GM19372 (cell line): ENCODE measurements around the gene SOX15.
"Not testable (repeated sequence)": the region's sequence is repeated elsewhere in the genome, so short reads cannot be mapped to it uniquely, and the experiment has no call there.

ENCODE experiments used
- ATAC-seq: cut with Tn5 transposase; IDR thresholded peaks from one replicate; pipeline ENCODE4 v1.9.1; 2021; ENCODE audit warnings: mild to moderate bottlenecking, low read depth, moderate library complexity; ENCODE audit not compliant: unreplicated experiment

SOX15 gene

GRCh38 chr17:7611635-7612293 lies 21.9 kb upstream of the SOX15 start:
- no peak for ATAC-seq

GRCh38 chr17:7610641-7611040 lies 20.7 kb upstream of the SOX15 start:
- no peak for ATAC-seq

DNA sequence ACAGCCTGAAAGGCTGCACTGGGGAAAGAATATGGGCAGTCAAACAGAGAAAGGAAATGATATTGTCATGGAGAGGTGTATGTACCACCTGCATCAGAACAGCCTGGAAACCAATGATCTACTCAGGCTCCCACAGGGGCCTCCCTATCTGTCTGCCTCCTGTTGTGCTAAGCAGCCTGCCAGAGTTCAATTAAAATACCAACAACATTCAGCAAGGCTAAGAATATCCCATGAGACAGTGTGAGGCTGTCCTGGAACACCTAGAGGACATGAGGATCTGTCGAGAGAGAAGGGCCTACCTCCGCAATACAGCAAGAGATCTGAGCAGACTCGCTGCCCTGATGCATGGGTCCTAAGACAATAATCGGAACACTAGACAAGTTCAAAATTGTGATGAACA lies 16.4 kb upstream of the SOX15 start:
- no peak for ATAC-seq

DNA sequence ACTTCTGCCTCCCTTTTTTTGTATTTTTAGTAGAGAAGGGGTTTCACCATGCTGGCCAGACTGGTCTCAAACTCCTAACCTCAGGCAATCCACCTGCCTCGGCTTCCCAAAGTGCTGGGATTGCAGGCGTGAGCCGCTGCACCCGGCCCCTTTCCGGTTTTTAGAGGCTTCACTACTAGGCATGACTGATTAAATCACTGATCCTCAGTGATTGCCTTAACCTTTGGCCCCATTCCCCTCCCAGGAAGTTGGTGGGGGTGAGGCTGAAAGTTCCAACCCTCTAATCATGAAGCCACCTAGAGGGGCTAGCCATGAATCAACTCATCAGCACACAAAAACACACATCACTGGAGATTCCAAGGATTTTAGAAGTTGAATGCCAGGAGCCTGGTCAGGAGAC lies 7.7 kb upstream of the SOX15 start:
- not testable (repeated sequence) for ATAC-seq

DNA sequence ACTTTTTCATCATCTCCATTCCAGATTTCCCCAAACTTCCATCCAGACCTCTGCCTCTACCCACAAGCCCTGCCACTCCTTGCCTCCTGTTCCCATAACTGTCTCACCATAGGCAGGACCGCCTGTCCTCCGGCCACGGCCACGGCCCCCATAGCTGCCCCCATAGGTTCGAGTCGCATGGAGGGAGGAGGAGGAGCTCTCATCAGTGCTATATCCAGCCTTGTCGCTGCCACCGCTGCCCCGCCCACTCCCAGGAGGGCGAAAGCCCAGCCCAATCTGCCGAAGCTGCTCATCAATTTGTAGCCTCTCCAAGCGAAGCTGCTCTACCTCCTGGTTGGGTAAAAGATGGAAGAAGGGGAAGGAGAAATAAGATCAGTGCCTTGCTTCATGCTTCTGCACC lies 3.4 kb upstream of the SOX15 start:
- ATAC-seq: no peak

- no peak for ATAC-seq
Measured at GRCh38 chr17:7592422-7593021, 2.6 kb upstream of the SOX15 start.

DNA sequence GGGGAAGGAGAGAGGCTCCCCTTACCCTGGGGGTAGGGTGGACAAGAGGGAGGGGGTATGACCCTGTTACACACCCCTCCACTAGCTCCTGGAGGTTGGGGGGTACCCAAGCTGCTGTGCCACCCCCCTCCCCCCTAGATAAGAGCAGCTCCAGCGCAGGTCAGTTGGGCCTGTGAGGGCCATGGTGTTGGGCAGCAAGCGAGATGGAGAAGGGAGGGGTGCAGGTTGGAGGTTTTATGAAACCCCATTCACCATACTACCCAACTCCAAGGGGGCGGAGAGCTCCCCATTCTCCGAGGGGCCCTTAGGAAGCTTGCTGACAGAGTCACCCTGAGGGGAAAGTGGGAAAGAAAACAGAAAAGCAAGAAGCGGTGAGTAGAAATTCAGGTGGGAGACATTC lies 1.7 kb upstream of the SOX15 start:
- no peak for ATAC-seq

GRCh38 chr17:7590743-7591142 lies 849 bp upstream of the SOX15 start:
- no peak for ATAC-seq

DNA sequence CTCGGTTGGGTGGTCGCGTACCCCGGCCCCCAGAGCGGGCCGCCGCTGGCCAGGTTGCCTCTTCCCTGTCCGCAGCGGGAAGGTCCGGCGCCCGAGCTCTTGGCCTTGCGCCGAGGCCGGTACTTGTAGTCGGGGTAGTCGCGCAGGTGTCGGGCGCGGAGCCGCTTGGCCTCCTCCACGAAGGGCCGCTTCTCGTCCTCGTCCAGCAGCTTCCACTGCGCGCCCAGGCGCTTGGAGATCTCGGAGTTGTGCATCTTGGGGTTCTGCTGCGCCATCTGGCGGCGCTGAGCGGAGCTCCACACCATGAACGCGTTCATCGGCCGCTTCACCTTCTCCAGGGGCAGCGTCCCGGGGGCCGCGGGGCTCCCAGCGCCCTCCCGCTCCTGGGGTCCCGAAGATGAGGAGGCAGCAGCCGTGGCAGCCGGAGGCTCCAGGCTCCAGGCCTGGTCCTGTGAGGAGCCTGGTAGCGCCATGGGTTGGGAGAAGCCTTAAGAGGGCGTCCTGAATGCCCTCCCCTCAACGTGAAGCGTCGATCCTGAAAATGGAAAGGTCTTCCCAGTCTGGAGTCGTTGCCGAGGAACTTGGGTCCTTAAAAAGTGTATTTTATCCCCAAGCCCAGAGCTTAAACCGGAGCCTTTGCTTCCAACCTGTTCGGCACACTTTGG lies 558 bp downstream of the SOX15 start:
- no peak for ATAC-seq

- no peak for ATAC-seq
Measured at GRCh38 chr17:7588553-7589203, 1.2 kb downstream of the SOX15 start.

- no peak for ATAC-seq
Measured at GRCh38 chr17:7587420-7588151, 2.3 kb downstream of the SOX15 start.

DNA sequence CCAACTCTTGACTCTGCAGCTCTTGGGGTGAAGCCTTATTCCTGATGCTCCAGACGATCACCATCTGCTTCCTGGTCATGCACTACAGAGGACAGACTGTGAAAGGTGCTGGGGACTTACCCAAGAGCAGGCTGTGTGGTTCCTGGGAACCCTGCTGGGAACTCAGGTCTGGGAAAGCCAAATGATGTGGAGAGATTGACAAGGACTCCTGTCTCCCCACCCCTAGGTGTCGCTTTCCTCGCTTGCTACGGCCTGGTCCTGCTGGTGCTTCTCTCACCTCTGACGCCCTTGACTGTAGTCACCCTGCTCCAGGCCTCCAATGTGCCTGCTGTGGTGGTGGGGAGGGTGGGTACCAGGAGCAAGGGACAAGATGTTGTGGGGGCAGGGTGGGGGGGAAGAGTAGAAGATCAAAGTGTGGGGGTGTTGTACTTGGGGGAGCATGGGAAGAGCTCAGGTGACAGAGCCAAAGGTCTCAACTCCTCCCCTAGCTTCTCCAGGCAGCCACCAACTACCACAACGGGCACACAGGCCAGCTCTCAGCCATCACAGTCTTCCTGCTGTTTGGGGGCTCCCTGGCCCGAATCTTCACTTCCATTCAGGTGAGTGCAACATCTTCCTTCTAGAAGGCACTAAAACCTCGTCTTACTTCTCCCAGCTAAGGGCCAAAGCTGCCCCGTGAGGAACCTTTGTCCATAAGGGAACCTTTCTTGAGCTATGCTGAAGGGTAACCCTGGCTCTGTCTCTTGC lies 3.0 kb downstream of the SOX15 start:
- ATAC-seq: no peak

DNA sequence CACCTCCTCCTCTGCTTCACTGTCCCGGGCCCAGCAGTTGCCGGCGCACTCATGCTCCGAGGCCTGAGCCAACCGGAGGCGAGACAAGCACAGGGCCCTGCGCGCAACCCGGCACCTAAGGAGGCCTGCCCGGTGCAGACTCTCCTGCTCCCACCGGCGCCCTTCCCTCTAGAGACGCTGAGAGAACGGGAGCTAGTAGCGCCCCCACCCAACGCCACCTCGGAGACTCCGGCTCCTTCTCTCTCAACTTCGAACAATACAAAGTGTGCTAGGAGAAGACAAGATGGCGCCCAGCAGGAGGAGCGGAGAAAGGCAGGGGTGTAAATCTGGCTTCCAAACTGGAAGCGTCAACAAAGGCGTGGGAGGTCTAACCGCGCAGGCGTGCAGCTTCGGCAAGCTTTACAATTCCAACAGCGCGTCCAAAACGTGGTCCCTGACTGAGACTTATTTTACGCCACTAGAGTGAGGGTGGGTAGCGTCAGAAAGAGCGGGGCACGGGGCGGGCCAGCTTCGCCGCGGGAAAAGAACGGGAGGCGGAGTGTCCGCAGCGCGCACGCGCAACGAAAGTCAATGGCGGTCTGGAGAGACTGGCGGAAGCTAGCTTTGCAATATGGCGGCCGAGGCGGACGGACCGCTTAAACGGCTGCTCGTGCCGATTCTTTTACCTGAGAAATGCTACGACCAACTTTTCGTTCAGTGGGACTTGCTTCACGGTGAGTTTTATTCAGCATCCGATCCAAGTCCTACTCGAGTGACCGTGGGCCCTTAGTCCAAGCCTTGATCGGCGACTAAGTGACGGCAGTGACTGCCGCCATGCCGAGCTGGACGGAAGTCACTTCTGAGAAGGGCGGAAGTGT lies 6.4 kb downstream of the SOX15 start, which contains the start of gene MPDU1:
Gene MPDU1, plus strand, starts transcription at position 600 of the 857 bp plus-strand sequence. Its CDS starts 11 bp downstream, at position 611.
- ATAC-seq: peak; percentile 68

DNA sequence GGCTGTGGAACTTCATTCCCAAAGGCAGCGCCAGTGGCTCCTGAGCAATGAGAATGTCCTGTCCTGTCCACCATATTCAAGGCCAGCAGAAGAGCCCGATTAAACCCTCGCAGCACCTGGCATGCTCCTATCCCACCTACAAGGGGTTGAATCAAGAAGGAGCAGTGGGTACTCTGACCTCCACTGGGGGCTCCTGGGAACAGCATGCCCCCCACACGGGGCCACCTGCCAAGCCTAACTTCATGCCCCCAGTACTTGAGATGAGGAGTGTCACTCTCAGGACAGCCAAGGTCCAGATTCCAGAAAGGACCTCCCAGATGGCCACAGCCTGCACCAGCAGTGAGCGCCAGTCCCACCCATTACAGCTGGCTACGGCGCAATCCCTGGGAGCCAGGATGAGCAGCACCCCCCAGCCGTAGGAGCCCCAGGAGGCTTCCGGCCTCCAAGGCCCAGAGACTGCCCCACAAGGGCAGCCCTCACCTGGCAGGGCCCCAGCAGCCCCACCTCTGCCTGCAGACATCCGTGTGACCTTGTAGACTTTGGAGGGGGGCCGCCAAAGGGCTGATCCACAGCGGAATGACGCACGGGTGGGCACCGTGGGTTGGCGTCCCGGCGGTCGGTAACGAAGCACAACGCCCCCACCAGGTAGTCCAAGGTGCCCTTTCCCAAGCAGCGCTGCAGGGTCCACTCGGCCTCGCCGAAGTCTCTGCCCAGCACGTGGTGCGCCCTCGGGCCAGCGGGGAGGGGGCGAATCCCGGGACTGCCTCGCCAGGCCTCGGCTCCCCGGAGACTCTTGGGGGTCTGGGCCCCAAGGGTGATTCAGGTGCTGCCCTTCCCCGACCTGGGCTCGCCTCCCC lies 7.3 kb downstream of the SOX15 start:
- no peak for ATAC-seq

DNA sequence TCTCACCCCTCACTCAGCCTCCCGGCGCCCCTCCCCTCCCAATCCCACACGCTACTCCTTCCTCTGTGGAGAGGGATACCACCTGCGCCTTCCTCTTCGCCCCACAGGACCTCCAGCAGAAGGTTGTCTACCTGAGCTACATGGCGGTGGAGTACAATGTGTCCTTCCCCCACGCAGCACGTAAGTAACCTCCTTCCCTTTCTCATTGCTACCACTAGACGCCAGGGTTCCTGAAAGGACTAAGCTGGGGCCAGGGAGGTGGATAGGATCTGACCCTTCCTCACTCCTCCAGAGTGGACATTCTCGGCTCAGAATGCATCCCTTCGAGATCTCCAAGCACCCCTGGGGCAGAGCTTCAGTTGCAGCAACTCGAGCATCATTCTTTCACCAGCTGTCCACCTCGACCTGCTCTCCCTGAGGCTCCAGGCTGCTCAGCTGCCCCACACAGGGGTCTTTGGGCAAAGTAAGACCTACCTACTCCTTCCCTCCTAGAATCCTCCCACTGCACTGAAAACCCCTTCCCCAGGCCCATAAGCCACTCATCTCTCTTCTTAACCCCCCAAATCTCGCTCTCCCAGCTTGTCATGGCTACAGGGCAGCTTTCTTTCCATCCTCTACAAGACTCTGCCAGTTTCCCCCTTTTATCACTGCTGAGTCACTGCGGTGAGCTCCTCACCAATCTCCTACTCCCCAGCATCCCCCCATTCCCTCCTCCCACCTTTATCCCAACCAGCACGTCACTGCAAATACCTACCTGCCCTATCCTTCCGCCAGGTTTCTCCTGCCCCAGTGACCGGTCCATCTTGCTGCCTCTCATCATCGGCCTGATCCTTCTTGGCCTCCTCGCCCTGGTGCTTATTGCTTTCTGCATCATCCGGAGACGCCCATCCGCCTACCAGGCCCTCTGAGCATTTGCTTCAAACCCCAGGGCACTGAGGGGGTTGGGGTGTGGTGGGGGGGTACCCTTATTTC lies 9.0 kb downstream of the SOX15 start:
- ATAC-seq: no peak

- no peak for ATAC-seq
Measured at GRCh38 chr17:7579834-7580603, 9.9 kb downstream of the SOX15 start.
